ENCODE data around the gene RRP8. TPM values are rescaled to one million over a fixed set of nuclear protein-coding genes. Genes with fewer than 3 reads are reported as not detected.
A peak's percentile ranks its signal among the peaks of the same experiment; 100 is the strongest.

The RRP8 gene
- total RNA-seq, result 19.0 TPM

- Histone ChIP-seq H3K9me3 (ENCODE audit: low read depth, low read length) (no peaks in the 10 kb centered on the region), H3K4me3 (ENCODE audit: low read length) (peak within 1 kb of the TSS; percentile 87), H3K27me3 (ENCODE audit: insufficient read depth, low read length) (no peaks in the 10 kb centered on the region), H3K4me1 (ENCODE audit: insufficient read depth, low read length) (peaks cover 62% of the 10 kb centered on the region)
These were observed at the start of gene RRP8, which contains the start of gene ILK for GRCh38 chr11:6603287-6604080. Gene RRP8, minus strand, starts transcription at chr11:6603616. Its CDS starts 114 bp downstream, at chr11:6603502. Gene ILK, plus strand, starts transcription at chr11:6603774. Its CDS starts 498 bp downstream, at chr11:6604272.

DNA sequence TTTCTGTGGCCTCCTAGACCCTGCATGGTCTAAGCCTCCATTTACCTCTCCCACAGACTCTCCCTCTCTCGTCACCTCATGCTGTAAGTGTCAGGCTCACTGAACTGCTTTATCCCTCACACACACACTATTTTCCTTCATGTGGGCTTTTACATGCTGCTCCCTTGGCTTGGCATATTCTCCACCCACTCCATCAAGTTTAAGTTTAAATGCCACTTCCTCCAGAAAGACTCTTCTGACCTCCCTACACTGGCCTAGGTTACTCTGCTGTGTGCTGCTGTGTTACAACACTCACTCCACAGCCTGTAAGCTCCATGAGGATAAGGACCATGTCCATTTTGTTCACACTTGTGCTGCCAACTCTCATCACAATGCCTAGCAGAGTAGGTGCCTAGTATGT is 49.7 kb upstream of the RRP8 start:
- Histone ChIP-seq H3K4me3 (ENCODE audit: low read length) (no peak overlapping the region), H3K27me3 (ENCODE audit: insufficient read depth, low read length) (peaks cover 22% of the 10 kb centered on the region), H3K4me1 (ENCODE audit: insufficient read depth, low read length) (peaks cover 16% of the 10 kb centered on the region), H3K9me3 (ENCODE audit: low read depth, low read length) (no peaks in the 10 kb centered on the region)

DNA sequence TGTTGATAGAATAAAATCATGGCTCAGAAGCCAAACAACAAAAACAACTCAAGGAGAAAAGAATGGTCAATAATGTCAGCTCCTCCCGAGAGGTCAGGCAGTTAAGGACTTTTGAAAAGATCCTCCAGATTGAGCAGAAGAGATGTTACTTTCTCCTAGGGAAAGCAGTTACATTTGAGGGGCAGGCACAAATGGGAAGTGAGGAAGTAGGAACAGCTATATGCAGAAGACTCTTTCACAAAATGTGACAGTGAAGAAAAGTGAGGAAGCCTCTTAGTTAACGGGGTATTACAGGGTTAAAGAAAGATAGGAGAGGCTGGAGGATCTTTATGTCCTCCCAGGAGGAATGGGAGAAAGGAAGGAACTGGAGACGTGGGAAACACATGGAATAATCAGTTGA is 48.8 kb upstream of the RRP8 start:
- H3K27me3 ChIP-seq (ENCODE audit: insufficient read depth, low read length), result peaks cover 22% of the 10 kb centered on the region
- no peak overlapping the region for H3K4me3 ChIP-seq (ENCODE audit: low read length)
- H3K9me3 ChIP-seq (ENCODE audit: low read depth, low read length), result no peaks in the 10 kb centered on the region
- peaks cover 25% of the 10 kb centered on the region for H3K4me1 ChIP-seq (ENCODE audit: insufficient read depth, low read length)

GRCh38 chr11:6650980-6651379 is 47.6 kb upstream of the RRP8 start:
- no peaks in the 10 kb centered on the region for H3K9me3 ChIP-seq (ENCODE audit: low read depth, low read length)
- no peak overlapping the region for H3K4me3 ChIP-seq (ENCODE audit: low read length)
- H3K4me1 ChIP-seq (ENCODE audit: insufficient read depth, low read length), result peaks cover 37% of the 10 kb centered on the region
- peaks cover 11% of the 10 kb centered on the region for H3K27me3 ChIP-seq (ENCODE audit: insufficient read depth, low read length)

- Histone ChIP-seq H3K9me3 (ENCODE audit: low read depth, low read length) (no peaks in the 10 kb centered on the region), H3K4me3 (ENCODE audit: low read length) (no peak overlapping the region), H3K4me1 (ENCODE audit: insufficient read depth, low read length) (peaks cover 45% of the 10 kb centered on the region), H3K27me3 (ENCODE audit: insufficient read depth, low read length) (peaks cover 11% of the 10 kb centered on the region)
These were observed 46.7 kb upstream of the RRP8 start for GRCh38 chr11:6650104-6650503.

GRCh38 chr11:6648501-6648900 is 45.1 kb upstream of the RRP8 start:
- peaks cover 41% of the 10 kb centered on the region for H3K4me1 ChIP-seq (ENCODE audit: insufficient read depth, low read length)

GRCh38 chr11:6647836-6648235 is 44.4 kb upstream of the RRP8 start:
- no peaks in the 10 kb centered on the region for H3K9me3 ChIP-seq (ENCODE audit: low read depth, low read length)
- H3K4me3 ChIP-seq (ENCODE audit: low read length), result no peak overlapping the region
- no peaks in the 10 kb centered on the region for H3K27me3 ChIP-seq (ENCODE audit: insufficient read depth, low read length)
- H3K4me1 ChIP-seq (ENCODE audit: insufficient read depth, low read length), result peaks cover 41% of the 10 kb centered on the region

More at GRCh38 chr11:6648501-6648900, 45.1 kb upstream of the RRP8 start:
- Histone ChIP-seq H3K4me3 (ENCODE audit: low read length) (no peak overlapping the region), H3K27me3 (ENCODE audit: insufficient read depth, low read length) (no peaks in the 10 kb centered on the region), H3K9me3 (ENCODE audit: low read depth, low read length) (no peaks in the 10 kb centered on the region)

DNA sequence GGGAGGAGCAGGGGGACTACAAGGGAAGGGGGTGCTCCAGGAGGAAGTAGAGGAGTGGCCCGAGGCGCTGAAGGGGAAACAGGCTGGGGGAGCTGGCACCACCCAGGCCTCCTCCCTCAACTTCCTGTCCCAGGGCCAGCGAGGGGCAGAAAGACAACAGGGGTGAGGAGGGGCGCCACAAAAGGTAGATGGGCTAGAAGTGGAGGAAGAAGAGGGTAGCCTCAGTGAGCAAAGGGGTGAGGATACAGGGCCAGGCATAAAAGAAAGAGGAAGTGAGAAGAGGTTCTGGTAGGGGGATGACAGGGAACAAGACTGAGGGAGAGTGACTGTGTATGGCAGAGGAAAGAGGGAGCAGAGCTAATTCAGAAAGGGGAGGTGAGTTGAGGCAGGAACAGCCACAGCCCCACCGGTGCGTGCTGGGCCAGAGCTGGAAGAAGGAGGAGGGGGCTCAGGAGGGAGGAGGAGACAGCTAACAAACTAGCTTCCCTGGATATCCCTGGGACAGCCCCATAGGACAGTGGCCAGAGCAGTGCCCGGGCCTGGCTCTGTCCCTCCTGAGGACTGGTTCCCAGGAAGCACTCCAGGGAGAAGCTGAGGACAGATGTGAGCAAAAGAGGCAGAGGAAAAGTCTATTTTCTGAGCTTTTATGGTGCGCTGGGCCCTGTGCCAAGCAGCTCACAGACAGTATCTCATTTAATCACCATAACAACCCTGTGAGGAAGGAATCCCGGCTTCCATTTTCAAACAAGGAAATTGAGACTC is 43.7 kb upstream of the RRP8 start:
- no peak overlapping the region for H3K4me3 ChIP-seq (ENCODE audit: low read length)
- H3K9me3 ChIP-seq (ENCODE audit: low read depth, low read length), result no peaks in the 10 kb centered on the region
- H3K4me1 ChIP-seq (ENCODE audit: insufficient read depth, low read length), result peaks cover 41% of the 10 kb centered on the region
- H3K27me3 ChIP-seq (ENCODE audit: insufficient read depth, low read length), result no peaks in the 10 kb centered on the region

- Histone ChIP-seq H3K9me3 (ENCODE audit: low read depth, low read length) (no peaks in the 10 kb centered on the region), H3K4me3 (ENCODE audit: low read length) (no peak overlapping the region), H3K27me3 (ENCODE audit: insufficient read depth, low read length) (no peaks in the 10 kb centered on the region), H3K4me1 (ENCODE audit: insufficient read depth, low read length) (peaks cover 41% of the 10 kb centered on the region)
These were observed 43.1 kb upstream of the RRP8 start for GRCh38 chr11:6646576-6646917.

GRCh38 chr11:6646071-6646470 is 42.7 kb upstream of the RRP8 start:
- H3K27me3 ChIP-seq (ENCODE audit: insufficient read depth, low read length), result no peaks in the 10 kb centered on the region
- H3K4me1 ChIP-seq (ENCODE audit: insufficient read depth, low read length), result peaks cover 41% of the 10 kb centered on the region
- no peaks in the 10 kb centered on the region for H3K9me3 ChIP-seq (ENCODE audit: low read depth, low read length)
- H3K4me3 ChIP-seq (ENCODE audit: low read length), result no peak overlapping the region

GRCh38 chr11:6642957-6643356 is 39.5 kb upstream of the RRP8 start:
- H3K9me3 ChIP-seq (ENCODE audit: low read depth, low read length), result no peaks in the 10 kb centered on the region
- H3K4me1 ChIP-seq (ENCODE audit: insufficient read depth, low read length), result peaks cover 30% of the 10 kb centered on the region
- no peaks in the 10 kb centered on the region for H3K27me3 ChIP-seq (ENCODE audit: insufficient read depth, low read length)
- H3K4me3 ChIP-seq (ENCODE audit: low read length), result no peak overlapping the region

DNA sequence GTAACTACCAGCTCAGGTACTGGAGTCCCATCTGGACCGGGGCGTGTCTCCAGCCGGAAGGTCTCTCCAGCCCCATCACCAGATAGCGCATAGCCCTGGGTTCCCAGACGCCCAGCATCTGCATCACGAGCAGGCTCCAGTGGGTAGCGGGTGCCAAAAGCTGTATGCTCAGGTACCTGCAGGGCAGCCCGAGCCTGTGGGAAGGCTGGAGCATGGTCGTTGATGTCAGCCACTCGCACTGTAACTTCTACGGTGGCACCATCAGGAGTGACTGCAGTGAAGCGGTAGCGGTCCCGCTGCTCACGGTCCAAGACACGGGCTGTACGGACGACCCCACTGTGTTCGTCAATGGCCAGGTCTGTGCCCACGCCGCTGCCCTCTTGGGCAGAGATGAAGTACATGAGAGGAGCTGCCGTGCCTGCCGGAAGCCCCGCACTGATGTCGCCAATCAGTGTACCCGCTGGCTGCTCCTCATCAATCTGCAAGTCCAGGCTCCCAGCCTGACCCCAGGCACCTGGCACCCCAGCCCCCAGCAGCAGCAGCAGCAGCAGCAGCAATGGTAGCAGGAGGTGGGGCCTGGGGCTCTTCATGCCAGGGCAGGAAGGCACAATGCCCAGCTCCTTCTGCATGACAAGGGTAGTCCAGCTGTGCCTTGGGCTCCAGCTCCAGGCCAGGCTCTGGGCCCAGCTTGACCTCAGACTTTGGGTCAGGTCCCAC is 37.7 kb upstream of the RRP8 start:
- Histone ChIP-seq H3K27me3 (ENCODE audit: insufficient read depth, low read length) (no peaks in the 10 kb centered on the region), H3K9me3 (ENCODE audit: low read depth, low read length) (no peaks in the 10 kb centered on the region), H3K4me1 (ENCODE audit: insufficient read depth, low read length) (peaks cover 20% of the 10 kb centered on the region), H3K4me3 (ENCODE audit: low read length) (no peak overlapping the region)

- H3K9me3 ChIP-seq (ENCODE audit: low read depth, low read length), result no peaks in the 10 kb centered on the region
- H3K4me3 ChIP-seq (ENCODE audit: low read length), result no peak overlapping the region
- H3K27me3 ChIP-seq (ENCODE audit: insufficient read depth, low read length), result no peaks in the 10 kb centered on the region
- H3K4me1 ChIP-seq (ENCODE audit: insufficient read depth, low read length), result peaks cover 20% of the 10 kb centered on the region
These were observed 36.9 kb upstream of the RRP8 start for GRCh38 chr11:6640036-6640984.

DNA sequence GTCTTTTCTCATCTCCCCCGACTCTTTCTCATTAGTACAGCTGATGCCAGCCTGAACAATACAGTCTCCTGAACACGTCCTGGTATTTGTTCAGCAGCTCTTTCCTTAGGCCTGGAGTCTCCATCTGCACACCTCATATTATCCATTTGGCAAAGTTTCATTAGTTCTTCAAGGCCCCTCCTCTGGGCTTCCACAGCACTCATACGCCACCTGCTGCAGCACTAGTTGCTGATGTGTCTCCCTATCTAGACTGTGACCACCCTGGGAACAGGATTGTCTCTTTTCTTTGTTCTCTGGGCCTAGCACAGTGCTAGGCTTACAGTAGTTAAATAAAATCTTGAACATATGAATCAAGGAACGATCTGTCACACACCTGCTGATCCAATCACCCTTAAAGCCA is 35.0 kb upstream of the RRP8 start:
- Histone ChIP-seq H3K9me3 (ENCODE audit: low read depth, low read length) (no peaks in the 10 kb centered on the region), H3K4me3 (ENCODE audit: low read length) (no peak overlapping the region)

More for the DNA sequence above, 35.0 kb upstream of the RRP8 start:
- H3K27me3 ChIP-seq (ENCODE audit: insufficient read depth, low read length), result no peaks in the 10 kb centered on the region
- peaks cover 23% of the 10 kb centered on the region for H3K4me1 ChIP-seq (ENCODE audit: insufficient read depth, low read length)
